NCI-H446 (cell line): ENCODE results near the gene MYH6.
"Not testable (repeated sequence)": the region's sequence is repeated elsewhere in the genome, so short reads cannot be mapped to it uniquely, and the experiment has no call there.

ENCODE experiments used
- DNase-seq, 2 experiments: peaks; one replicate each; lab custom pipeline; 2025; lab: John Stamatoyannopoulos, UW

Gene MYH6

GRCh38 chr14:23414254-23414653 is 6.2 kb upstream of the MYH6 start:
- DNase-seq: no peak

- no peak for DNase-seq
These were observed 5.6 kb upstream of the MYH6 start for GRCh38 chr14:23413681-23414080.

GRCh38 chr14:23411563-23412525 is 3.8 kb upstream of the MYH6 start:
- DNase-seq: no peak

GRCh38 chr14:23409966-23410635 is 2.0 kb upstream of the MYH6 start:
- no peak for DNase-seq

GRCh38 chr14:23409475-23409874 is 1.4 kb upstream of the MYH6 start:
- DNase-seq: no peak

- no peak for DNase-seq
These were observed 196 bp upstream of the MYH6 start for GRCh38 chr14:23408307-23408630.

GRCh38 chr14:23406725-23407355 is 1.2 kb downstream of the MYH6 start:
- DNase-seq: no peak

GRCh38 chr14:23406244-23406643 is 1.8 kb downstream of the MYH6 start:
- no peak for DNase-seq

- no peak for DNase-seq
These were observed 2.5 kb downstream of the MYH6 start for GRCh38 chr14:23405516-23406025.

GRCh38 chr14:23405096-23405495 is 3.0 kb downstream of the MYH6 start:
- no peak for DNase-seq

- DNase-seq: no peak
These were observed 3.7 kb downstream of the MYH6 start for GRCh38 chr14:23404331-23404900.

GRCh38 chr14:23403908-23404307 is 4.2 kb downstream of the MYH6 start:
- no peak for DNase-seq

- DNase-seq: no peak
These were observed 5.0 kb downstream of the MYH6 start for GRCh38 chr14:23403139-23403438.

- no peak for DNase-seq
These were observed 5.6 kb downstream of the MYH6 start for GRCh38 chr14:23402296-23403138.

GRCh38 chr14:23401291-23401690 is 6.8 kb downstream of the MYH6 start:
- DNase-seq: no peak

- DNase-seq: not testable (repeated sequence)
These were observed 7.5 kb downstream of the MYH6 start for GRCh38 chr14:23400496-23401149.

GRCh38 chr14:23399591-23399990 is 8.5 kb downstream of the MYH6 start:
- DNase-seq: no peak

- DNase-seq: no peak
These were observed 8.9 kb downstream of the MYH6 start for GRCh38 chr14:23399136-23399535.

- DNase-seq: no peak
These were observed 9.7 kb downstream of the MYH6 start for GRCh38 chr14:23398348-23398747.

GRCh38 chr14:23396781-23397407 is 11.2 kb downstream of the MYH6 start:
- DNase-seq: no peak

GRCh38 chr14:23396126-23396525 is 11.9 kb downstream of the MYH6 start:
- DNase-seq: no peak
